ENCODE results near the gene CNTN4.

CNTN4 gene

DNA sequence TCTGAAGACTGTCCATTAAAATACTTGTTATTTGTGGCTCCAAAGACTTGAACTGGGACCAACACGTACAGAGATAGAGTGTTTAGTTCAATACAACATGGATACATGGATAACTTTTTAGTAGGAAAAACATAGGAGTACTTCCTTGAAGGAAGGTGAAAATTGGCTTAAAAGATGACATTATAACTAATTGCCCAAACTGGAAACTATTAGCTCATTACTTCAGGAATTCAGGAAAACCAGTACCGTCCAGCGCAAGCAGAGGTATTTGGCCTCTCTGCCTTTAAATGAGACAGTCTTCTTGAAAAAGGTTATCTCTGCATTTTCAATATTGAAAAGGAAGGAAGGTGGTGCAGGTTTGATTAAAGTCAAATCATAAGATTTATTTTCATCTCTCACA lies 777.0 kb downstream of the CNTN4 start:
- no peak for DNase-seq (ENCODE audit: low spot score)
- TF ChIP-seq, protein P1, sequence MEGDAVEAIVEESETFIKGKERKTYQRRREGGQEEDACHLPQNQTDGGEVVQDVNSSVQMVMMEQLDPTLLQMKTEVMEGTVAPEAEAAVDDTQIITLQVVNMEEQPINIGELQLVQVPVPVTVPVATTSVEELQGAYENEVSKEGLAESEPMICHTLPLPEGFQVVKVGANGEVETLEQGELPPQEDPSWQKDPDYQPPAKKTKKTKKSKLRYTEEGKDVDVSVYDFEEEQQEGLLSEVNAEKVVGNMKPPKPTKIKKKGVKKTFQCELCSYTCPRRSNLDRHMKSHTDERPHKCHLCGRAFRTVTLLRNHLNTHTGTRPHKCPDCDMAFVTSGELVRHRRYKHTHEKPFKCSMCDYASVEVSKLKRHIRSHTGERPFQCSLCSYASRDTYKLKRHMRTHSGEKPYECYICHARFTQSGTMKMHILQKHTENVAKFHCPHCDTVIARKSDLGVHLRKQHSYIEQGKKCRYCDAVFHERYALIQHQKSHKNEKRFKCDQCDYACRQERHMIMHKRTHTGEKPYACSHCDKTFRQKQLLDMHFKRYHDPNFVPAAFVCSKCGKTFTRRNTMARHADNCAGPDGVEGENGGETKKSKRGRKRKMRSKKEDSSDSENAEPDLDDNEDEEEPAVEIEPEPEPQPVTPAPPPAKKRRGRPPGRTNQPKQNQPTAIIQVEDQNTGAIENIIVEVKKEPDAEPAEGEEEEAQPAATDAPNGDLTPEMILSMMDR (IDR thresholded peaks at IDR 0.05; ENCODE audit: borderline replicate concordance, control extremely low read depth, extremely low read depth, insufficient read depth, missing control alignments) = no peak
- in situ Hi-C loops (cut with MboI; ENCODE audit: low sequenced_read_pairs, unreplicated experiment) = no loop called here

GRCh38 chr3:2876362-2876761 lies 777.7 kb downstream of the CNTN4 start:
- DNase-seq (ENCODE audit: low spot score) = no peak
- TF ChIP-seq, protein P1 (IDR thresholded peaks at IDR 0.05; ENCODE audit: borderline replicate concordance, control extremely low read depth, extremely low read depth, insufficient read depth, missing control alignments) = no peak
- in situ Hi-C loops (cut with MboI; ENCODE audit: low sequenced_read_pairs, unreplicated experiment) = no loop called here

- DNase-seq (ENCODE audit: low spot score) = no peak
- in situ Hi-C loops (cut with MboI; ENCODE audit: low sequenced_read_pairs, unreplicated experiment) = no loop called here
- TF ChIP-seq, protein P1 (IDR thresholded peaks at IDR 0.05; ENCODE audit: borderline replicate concordance, control extremely low read depth, extremely low read depth, insufficient read depth, missing control alignments) = no peak
Observed at GRCh38 chr3:2879023-2879422, 780.4 kb downstream of the CNTN4 start.

DNA sequence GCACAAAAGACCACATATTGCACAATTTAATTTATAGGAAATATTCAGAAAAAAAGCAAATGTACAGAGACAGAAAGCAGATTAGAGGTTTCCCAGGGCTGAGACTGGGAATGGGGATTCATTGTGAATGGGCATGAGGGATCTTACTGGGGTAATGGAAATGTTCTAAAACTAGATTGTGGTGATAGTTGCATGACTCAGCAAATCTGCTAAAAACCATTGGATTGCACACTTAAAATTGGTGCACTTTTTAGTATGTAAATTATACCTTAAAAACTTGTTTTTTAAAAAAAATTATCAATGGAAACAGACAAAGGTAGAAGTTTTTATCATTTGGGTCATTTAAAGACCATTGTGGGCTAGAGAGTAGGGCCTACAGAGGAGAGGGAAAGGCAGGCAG lies 780.9 kb downstream of the CNTN4 start:
- TF ChIP-seq, protein P1 (IDR thresholded peaks at IDR 0.05; ENCODE audit: borderline replicate concordance, control extremely low read depth, extremely low read depth, insufficient read depth, missing control alignments) = no peak

GRCh38 chr3:2880218-2880756 lies 781.6 kb downstream of the CNTN4 start:
- in situ Hi-C loops (cut with MboI; ENCODE audit: low sequenced_read_pairs, unreplicated experiment) = no loop called here
- TF ChIP-seq, protein P1 (IDR thresholded peaks at IDR 0.05; ENCODE audit: borderline replicate concordance, control extremely low read depth, extremely low read depth, insufficient read depth, missing control alignments) = no peak

More for the DNA sequence above, 780.9 kb downstream of the CNTN4 start:
- in situ Hi-C loops (cut with MboI; ENCODE audit: low sequenced_read_pairs, unreplicated experiment) = no loop called here
- no peak for DNase-seq (ENCODE audit: low spot score)

GRCh38 chr3:2883283-2883682 lies 784.6 kb downstream of the CNTN4 start:
- TF ChIP-seq, protein P1 (IDR thresholded peaks at IDR 0.05; ENCODE audit: borderline replicate concordance, control extremely low read depth, extremely low read depth, insufficient read depth, missing control alignments) = no peak
- in situ Hi-C loops (cut with MboI; ENCODE audit: low sequenced_read_pairs, unreplicated experiment) = no loop called here
- no peak for DNase-seq (ENCODE audit: low spot score)

More at GRCh38 chr3:2880218-2880756, 781.6 kb downstream of the CNTN4 start:
- no peak for DNase-seq (ENCODE audit: low spot score)
